PC-3 (cell line): ENCODE data around the gene CTNNBIP1. TPM values are rescaled to one million over a fixed set of nuclear protein-coding genes. Genes with fewer than 3 reads are reported as not detected.

ENCODE experiments used
- ATAC-seq: fragments of 200-7000 bp; cut with Tn5 transposase; 2 replicates; pipeline ENCODE4 v1.9.1; 2020; ENCODE audit warnings: mild to moderate bottlenecking, moderate library complexity
- BruUV-seq: library from RNA; stranded (reverse); fragments of 400-500 nt; replicated peaks from 2 replicates; lab custom pipeline; 2021; lab: Mats Ljungman, UMichigan
- CTCF ChIA-PET: fragments of 300-600 bp; sonication (Branson Sonifier 250); formaldehyde crosslinking; loops from one replicate; lab custom pipeline; 2022; ENCODE audit warnings: antibody characterized with exemption; lab: Charles Lee
- POLR2A ChIA-PET: fragments of 300-600 bp; sonication (Branson Sonifier 250); formaldehyde crosslinking; loops from one replicate; lab custom pipeline; 2022; ENCODE audit warnings: antibody characterized with exemption; ENCODE audit not compliant: unreplicated experiment; lab: Charles Lee
- DNase-seq: peaks from one replicate; pipeline ENCODE4 v3.0.0-alpha.2; 2015
- H2AFZ ChIP-seq: fragments of 300-600 bp; sonication (generic); 2 replicates; pipeline ENCODE4 v1.6.0; 2016; ENCODE audit warnings: antibody characterized with exemption, low read length
- H3F3A ChIP-seq: fragments of 300-600 bp; sonication (generic); one replicate; pipeline ENCODE4 v1.6.0; 2017; ENCODE audit warnings: antibody characterized with exemption, low read length, control low read depth, mild to moderate bottlenecking; ENCODE audit not compliant: unreplicated experiment
- H3K27ac ChIP-seq: fragments of 300-600 bp; sonication (generic); 2 replicates; pipeline ENCODE4 v1.5.1; 2016; ENCODE audit warnings: mild to moderate bottlenecking, low read length
- H3K27me3 ChIP-seq: fragments of 300-600 bp; sonication (generic); 2 replicates; pipeline ENCODE4 v1.6.1; 2016; ENCODE audit warnings: low read length, mixed read lengths
- H3K36me3 ChIP-seq: fragments of 300-600 bp; sonication (generic); 2 replicates; pipeline ENCODE4 v1.6.1; 2016; ENCODE audit warnings: low read depth, mixed run types, low read length, mixed read lengths
- H3K4me1 ChIP-seq: fragments of 300-600 bp; sonication (generic); 2 replicates; pipeline ENCODE4 v1.5.1; 2016; ENCODE audit warnings: low read length; ENCODE audit not compliant: insufficient read depth
- H3K4me2 ChIP-seq: fragments of 300-600 bp; sonication (generic); 2 replicates; pipeline ENCODE4 v1.6.0; 2016; ENCODE audit warnings: low read length
- H3K4me3 ChIP-seq: fragments of 300-600 bp; sonication (generic); 2 replicates; pipeline ENCODE4 v1.5.1; 2016; ENCODE audit warnings: mild to moderate bottlenecking, low read length, mixed read lengths
- H3K79me2 ChIP-seq: fragments of 300-600 bp; sonication (generic); 2 replicates; pipeline ENCODE4 v1.6.1; 2017; ENCODE audit warnings: low read length, mixed read lengths
- H3K9ac ChIP-seq: fragments of 300-600 bp; sonication (generic); 2 replicates; pipeline ENCODE4 v1.6.0; 2016; ENCODE audit warnings: mild to moderate bottlenecking, low read length
- H3K9me2 ChIP-seq: fragments of 300-600 bp; sonication (generic); replicated peaks from 2 replicates; pipeline ENCODE4 v1.6.1; 2016; ENCODE audit warnings: mixed run types, low read length, mixed read lengths
- H3K9me3 ChIP-seq: fragments of 300-600 bp; sonication (generic); 2 replicates; pipeline ENCODE4 v1.6.1; 2016; ENCODE audit warnings: low read length, mixed read lengths
- H4K20me1 ChIP-seq: fragments of 300-600 bp; sonication (generic); 2 replicates; pipeline ENCODE4 v1.6.1; 2016; ENCODE audit warnings: low read length, mixed read lengths
- EZH2 ChIP-seq: fragments of 300-600 bp; sonication (generic); IDR thresholded peaks from one replicate; pipeline ENCODE4 v1.6.1; 2017; ENCODE audit warnings: antibody characterized with exemption, mild to moderate bottlenecking, low read length; ENCODE audit not compliant: unreplicated experiment
- EZH2phosphoT487 ChIP-seq: fragments of 300-600 bp; sonication (generic); IDR thresholded peaks from 2 replicates; pipeline ENCODE4 v1.6.1; 2018; ENCODE audit warnings: mild to moderate bottlenecking, antibody characterized with exemption, low read length, borderline replicate concordance
- intact Hi-C: fragments of 100-400 bp; cut with micrococcal nuclease; formaldehyde crosslinking; loops from 2 replicates; pipeline ENCODE4 v1.9.0; 2023
- total RNA-seq: library from RNA; depleted of rRNA; stranded (reverse); fragments of >200 nt; gene quantifications from 2 replicates; pipeline ENCODE4 v1.2.3, GENCODE V29; 2014
- TF ChIP-seq, protein P1 (sequence below): fragments of 300-600 bp; sonication (generic); conservative IDR thresholded peaks from 2 replicates; pipeline ENCODE4 v1.5.1; 2017; ENCODE audit warnings: antibody characterized with exemption, low read depth, mild to moderate bottlenecking, low read length

The CTNNBIP1 gene
- total RNA-seq, 1 experiment from 2014 or later: 78.1 TPM

DNA sequence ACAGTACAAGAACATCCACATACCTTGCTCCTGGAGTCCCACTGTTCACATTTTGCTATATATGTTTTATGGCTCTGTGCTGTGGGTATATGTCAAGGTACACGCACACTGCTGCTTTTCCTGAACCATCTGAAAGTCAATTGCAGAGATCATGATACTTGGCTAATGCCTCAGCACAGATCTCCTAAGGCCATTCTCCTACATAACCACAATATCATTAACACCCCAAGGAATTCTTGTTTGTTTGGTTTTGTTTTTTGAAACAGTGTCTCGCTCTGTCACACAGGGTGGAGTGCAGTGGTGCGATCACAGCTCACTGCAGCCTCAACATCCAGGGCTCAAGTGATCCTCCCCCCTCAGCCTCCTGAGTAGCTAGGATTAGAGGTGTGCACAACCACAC lies 16.0 kb downstream of the CTNNBIP1 start:
- ATAC-seq (no peak), DNase-seq (no peak)
- TF ChIP-seq EZH2 (no peak), EZH2phosphoT487 (no peak)
- TF ChIP-seq, protein P1, sequence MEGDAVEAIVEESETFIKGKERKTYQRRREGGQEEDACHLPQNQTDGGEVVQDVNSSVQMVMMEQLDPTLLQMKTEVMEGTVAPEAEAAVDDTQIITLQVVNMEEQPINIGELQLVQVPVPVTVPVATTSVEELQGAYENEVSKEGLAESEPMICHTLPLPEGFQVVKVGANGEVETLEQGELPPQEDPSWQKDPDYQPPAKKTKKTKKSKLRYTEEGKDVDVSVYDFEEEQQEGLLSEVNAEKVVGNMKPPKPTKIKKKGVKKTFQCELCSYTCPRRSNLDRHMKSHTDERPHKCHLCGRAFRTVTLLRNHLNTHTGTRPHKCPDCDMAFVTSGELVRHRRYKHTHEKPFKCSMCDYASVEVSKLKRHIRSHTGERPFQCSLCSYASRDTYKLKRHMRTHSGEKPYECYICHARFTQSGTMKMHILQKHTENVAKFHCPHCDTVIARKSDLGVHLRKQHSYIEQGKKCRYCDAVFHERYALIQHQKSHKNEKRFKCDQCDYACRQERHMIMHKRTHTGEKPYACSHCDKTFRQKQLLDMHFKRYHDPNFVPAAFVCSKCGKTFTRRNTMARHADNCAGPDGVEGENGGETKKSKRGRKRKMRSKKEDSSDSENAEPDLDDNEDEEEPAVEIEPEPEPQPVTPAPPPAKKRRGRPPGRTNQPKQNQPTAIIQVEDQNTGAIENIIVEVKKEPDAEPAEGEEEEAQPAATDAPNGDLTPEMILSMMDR: no peak
- peak overlapping the region; percentile 99 for H3K27ac ChIP-seq
- peak overlapping the region; percentile 81 for H3K4me2 ChIP-seq
- BruUV-seq: no TSS peak
- intact Hi-C loops: no loop called here
- ChIA-PET CTCF (interaction anchor here (1.5 kb wide), 1 partner anchor 20 kb away, joined by 5 read pairs; no protein-coding TSS in a partner anchor), POLR2A (interaction anchor here (0.6 kb wide), 1 partner anchor 69 kb away, joined by 3 read pairs; no protein-coding TSS in a partner anchor)
- H3K4me1 ChIP-seq: peaks cover 66% of the 10 kb centered on the region
- no peaks in the 10 kb centered on the region for H3K9me2 ChIP-seq
- H3K9me3 ChIP-seq: no peaks in the 10 kb centered on the region
- peak overlapping the region; percentile 12; the same call in 1 of the 2 replicates for H2AFZ ChIP-seq
- H3K79me2 ChIP-seq: peaks cover 26% of the 10 kb centered on the region
- peak overlapping the region; percentile 57 for H3K9ac ChIP-seq
- no peaks in the 10 kb centered on the region for H4K20me1 ChIP-seq
- no peaks in the 10 kb centered on the region for H3K36me3 ChIP-seq
- H3F3A ChIP-seq: peaks cover 21% of the 10 kb centered on the region
- no peaks in the 10 kb centered on the region for H3K27me3 ChIP-seq
- peak overlapping the region; percentile 57 for H3K4me3 ChIP-seq

DNA sequence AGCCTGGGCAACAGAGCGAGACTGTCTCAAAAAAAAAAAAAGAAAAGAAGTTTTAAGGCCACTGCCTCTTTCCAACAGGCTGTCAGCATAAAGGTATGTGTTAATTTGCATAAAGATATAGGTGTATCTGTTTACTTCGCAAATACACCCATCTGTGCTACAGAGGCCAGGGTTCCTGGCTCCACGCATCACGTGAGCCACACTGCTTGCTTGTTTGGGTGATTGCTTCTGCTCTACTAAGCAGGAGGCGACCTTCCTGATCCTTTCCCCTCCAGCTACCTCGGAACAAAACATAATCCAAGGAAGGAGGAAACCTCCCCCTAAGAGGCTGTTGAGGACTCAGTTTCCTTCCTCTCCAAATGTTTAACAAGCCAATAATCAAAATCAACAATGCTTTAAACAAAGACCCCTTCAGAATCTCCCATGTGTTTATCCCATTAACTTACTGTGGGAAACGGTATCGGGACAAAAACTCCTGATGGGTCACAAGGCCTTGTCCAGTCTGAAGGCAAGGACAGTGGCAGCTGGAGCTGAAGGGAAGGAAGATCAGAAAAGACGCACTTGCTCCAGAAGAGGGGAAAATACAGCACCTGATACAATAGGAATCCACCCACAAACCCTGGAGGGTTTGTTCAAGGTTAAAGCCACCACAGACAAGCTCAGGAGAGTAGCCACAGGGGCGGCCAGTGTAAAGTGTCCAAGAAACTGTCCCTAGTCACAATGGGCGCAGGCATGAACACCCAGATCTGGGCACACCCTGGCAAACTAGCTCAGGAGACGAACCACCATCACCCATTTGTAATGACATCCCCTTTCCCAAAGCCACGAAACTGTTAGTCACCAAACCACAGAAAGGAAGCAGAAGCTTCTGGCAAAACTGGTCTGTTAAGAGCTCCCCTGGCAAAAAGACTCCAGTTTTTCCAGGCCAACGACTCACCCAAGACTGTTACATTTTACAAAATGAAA lies 17.2 kb downstream of the CTNNBIP1 start:
- Histone ChIP-seq H3K27me3 (no peaks in the 10 kb centered on the region), H3K9me3 (no peaks in the 10 kb centered on the region), H3K4me2 (peak overlapping the region; percentile 81), H3K4me1 (peaks cover 62% of the 10 kb centered on the region), H3K4me3 (peak overlapping the region; percentile 58), H2AFZ (peak overlapping the region; percentile 49; the same call in 1 of the 2 replicates), H3K9ac (peak overlapping the region; percentile 84), H3K27ac (peak overlapping the region; percentile 99), H3K9me2 (no peaks in the 10 kb centered on the region), H3F3A (peaks cover 21% of the 10 kb centered on the region), H3K36me3 (no peaks in the 10 kb centered on the region), H3K79me2 (peaks cover 33% of the 10 kb centered on the region), H4K20me1 (no peaks in the 10 kb centered on the region)
- intact Hi-C loops: loop anchor here (1.0 to 2.0 kb wide), 3 partner anchors 14 to 49 kb away; partner anchors contain the start of gene CTNNBIP1
- ATAC-seq (peak; percentile 71), DNase-seq (peak; percentile 97)
- ChIA-PET CTCF (interaction anchor here (1.5 kb wide), 1 partner anchor 21 kb away, joined by 5 read pairs; no protein-coding TSS in a partner anchor), POLR2A (interaction anchor here (0.5 to 1.3 kb wide), 5 partner anchors 14 to 77 kb away, joined by 3 to 22 read pairs (median 4); partner anchors contain the start of genes CTNNBIP1, LZIC and NMNAT1)
- no peak for TF ChIP-seq EZH2
- TF ChIP-seq, protein P1: no peak
- no peak for TF ChIP-seq EZH2phosphoT487
- TSS peak; percentile 86 for BruUV-seq
